HEK293 (cell line): ENCODE results near the gene SYNGR3.

Source experiments
- CTCF ChIP-seq: fragments of 450-650 bp; formaldehyde crosslinking; IDR thresholded peaks from 2 replicates; pipeline ENCODE4 v1.5.1; 2016; ENCODE audit warnings: missing biosample characterization, missing genetic modification characterization
- PBX3 ChIP-seq: sonication (generic); formaldehyde crosslinking; IDR thresholded peaks from 2 replicates; pipeline ENCODE4 v1.8.1; 2022; ENCODE audit warnings: mild to moderate bottlenecking, moderate library complexity, missing genetic modification reagents
- REST ChIP-seq: fragments of 450-650 bp; formaldehyde crosslinking; IDR thresholded peaks from 2 replicates; pipeline ENCODE4 v1.5.1; 2016; ENCODE audit warnings: missing biosample characterization, missing genetic modification characterization
- ZNF169 ChIP-seq: fragments of 450-650 bp; formaldehyde crosslinking; IDR thresholded peaks from 2 replicates; pipeline ENCODE4 v1.5.1; 2016; ENCODE audit warnings: missing biosample characterization, missing genetic modification characterization
- ZNF518A ChIP-seq: fragments of 450-650 bp; formaldehyde crosslinking; conservative IDR thresholded peaks from 2 replicates; pipeline ENCODE4 v1.5.1; 2016; ENCODE audit warnings: low read depth, missing biosample characterization, missing genetic modification characterization
- ZNF560 ChIP-seq: fragments of 450-650 bp; formaldehyde crosslinking; IDR thresholded peaks from 2 replicates; pipeline ENCODE4 v1.5.1; 2017; ENCODE audit warnings: missing biosample characterization, missing genetic modification characterization, borderline replicate concordance
- ZNF623 ChIP-seq: fragments of 450-650 bp; formaldehyde crosslinking; IDR thresholded peaks from 2 replicates; pipeline ENCODE4 v1.5.1; 2016; ENCODE audit warnings: missing biosample characterization, missing genetic modification characterization
- ZNF704 ChIP-seq: fragments of 450-650 bp; formaldehyde crosslinking; IDR thresholded peaks from 2 replicates; pipeline ENCODE4 v1.5.1; 2016; ENCODE audit warnings: missing biosample characterization, missing genetic modification characterization

- no peak for TF ChIP-seq CTCF (tag by site-specific recombination)
- no peak for TF ChIP-seq ZNF704
- TF ChIP-seq ZNF518A (tag by site-specific recombination), result no peak
- TF ChIP-seq ZNF560 (tag by site-specific recombination), result no peak
- TF ChIP-seq PBX3 (CRISPR knock-in tag), result no peak
- TF ChIP-seq ZNF623, result no peak
- no peak for TF ChIP-seq ZNF169 (tag by site-specific recombination)
- TF ChIP-seq REST (tag by site-specific recombination), result no peak
These were observed 53.4 kb downstream of the SYNGR3 start for GRCh38 chr16:2042986-2043666.
